SW 1271 (cell line): ENCODE measurements around the gene PCNX2.

ENCODE experiments used
- DNase-seq, 2 experiments: peaks; one replicate each; lab custom pipeline; 2025; lab: John Stamatoyannopoulos, UW

Gene PCNX2

GRCh38 chr1:233295237-233295974 is at the start of gene PCNX2:
Gene PCNX2 (minus strand): TSS chr1:233295725. CDS start chr1:233295478, 247 bp downstream.
- DNase-seq = peak in 1 of 2 experiments; percentile 52

- no peak for DNase-seq
Observed at GRCh38 chr1:233343262-233343661, 47.7 kb upstream of the PCNX2 start.

GRCh38 chr1:233342086-233342485 is 46.6 kb upstream of the PCNX2 start:
- DNase-seq = no peak

DNA sequence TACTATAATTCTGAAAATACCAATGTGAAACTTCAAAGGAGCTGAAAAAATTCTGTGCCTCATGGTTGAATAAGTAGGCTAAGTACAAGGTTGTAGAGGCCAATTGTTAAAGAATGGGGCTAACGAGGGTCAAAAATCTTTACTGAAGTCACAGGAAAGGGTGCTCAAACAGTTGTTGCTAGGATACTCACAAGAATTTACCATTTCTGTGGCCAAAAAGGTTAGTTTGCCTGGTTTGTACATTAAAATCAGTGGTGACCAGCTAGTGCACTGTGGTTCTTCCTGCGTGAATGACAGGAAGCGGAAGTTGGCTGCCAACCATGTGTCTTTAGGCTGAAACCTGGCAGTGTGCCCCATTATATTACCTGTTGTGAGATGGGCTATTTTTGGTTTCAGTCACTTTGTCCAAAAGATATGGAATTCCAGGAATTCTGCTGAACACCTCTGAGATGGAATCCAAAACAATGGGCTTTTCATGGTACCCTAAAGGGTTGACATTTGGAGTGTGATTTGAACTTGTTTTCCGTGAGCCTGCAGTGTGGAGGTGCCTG is 45.5 kb upstream of the PCNX2 start:
- no peak for DNase-seq

- no peak for DNase-seq
Observed at GRCh38 chr1:233340031-233340555, 44.6 kb upstream of the PCNX2 start.

DNA sequence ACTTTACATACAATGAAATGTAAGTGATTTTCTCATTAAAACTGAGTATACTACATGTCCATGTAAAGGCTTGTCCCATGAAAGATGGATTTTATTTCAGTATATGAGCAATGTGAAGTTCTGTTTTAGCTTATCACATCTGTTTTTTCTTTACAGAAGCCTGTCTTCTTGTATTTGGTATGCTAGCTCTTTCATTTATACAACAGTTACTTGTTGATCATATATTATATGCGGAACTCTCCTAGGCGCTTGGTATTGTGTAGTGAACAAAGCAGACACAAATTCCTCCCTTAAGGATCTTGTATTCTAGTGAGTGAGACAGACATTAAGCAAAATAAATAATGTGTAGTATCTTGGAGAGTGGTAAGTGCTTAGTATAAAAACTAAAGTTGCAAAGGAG is 42.6 kb upstream of the PCNX2 start:
- no peak for DNase-seq

- no peak for DNase-seq
Observed at GRCh38 chr1:233337505-233337904, 42.0 kb upstream of the PCNX2 start.

GRCh38 chr1:233336554-233337456 is 41.3 kb upstream of the PCNX2 start:
- DNase-seq = no peak

GRCh38 chr1:233334092-233334491 is 38.6 kb upstream of the PCNX2 start:
- no peak for DNase-seq

DNA sequence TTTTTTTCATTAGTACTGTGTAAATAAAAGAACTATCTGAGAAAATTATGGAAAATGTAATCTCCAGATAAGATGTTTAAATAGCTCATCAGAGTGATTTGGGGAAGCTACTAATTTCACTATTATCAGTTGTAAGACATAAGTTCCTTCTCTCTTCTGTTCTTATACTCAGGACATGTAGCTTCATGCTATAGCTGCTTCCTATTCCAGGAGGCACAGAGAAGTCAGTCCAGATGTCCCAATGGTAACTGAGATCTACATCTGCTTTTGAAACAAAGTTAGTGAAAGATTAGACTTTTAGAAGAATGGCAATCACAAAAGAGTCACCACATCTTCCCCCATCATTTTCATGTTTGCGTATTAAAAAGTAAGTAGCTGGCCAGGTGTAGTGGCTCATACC is 37.6 kb upstream of the PCNX2 start:
- DNase-seq = no peak

DNA sequence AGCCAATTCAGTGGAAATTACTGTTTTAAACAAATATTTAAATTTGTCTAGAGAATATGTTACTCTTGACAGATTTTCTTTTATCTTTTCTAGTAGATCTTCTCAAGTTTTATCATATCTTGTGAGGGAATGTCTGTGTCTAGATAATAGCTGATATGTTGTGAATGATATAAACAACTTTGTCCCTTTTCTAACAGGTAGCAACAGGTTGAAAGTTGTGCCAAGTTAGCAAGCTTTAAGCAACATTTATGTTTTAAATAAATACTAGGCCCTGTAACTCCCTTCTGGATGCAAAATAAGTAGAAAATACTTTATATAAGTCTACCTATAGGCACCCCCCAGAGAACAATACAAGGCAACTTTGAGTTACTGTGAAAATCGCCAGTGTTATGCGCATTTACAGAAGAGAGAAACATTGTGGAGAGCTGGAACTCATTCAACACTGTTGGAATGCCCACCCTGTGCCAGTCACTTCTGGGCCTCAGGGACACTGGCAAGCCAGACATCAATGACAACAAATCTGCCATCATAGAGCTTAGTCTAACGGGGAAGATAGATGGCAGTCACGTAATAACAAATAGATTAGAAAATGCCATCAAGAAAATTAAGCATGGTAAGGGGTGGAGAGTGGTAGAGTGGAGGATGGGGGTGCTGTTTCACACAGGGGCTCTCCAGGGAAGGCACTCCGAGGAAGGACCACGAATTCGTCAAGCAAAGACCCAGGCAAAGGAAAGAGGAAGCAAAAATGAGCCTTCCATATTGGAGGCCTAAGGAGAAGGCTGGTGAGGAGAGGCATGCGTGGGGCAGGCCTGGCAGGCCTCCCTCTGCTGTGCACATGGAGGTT is 36.4 kb upstream of the PCNX2 start:
- DNase-seq = no peak

- no peak for DNase-seq
Observed at GRCh38 chr1:233328142-233328921, 32.8 kb upstream of the PCNX2 start.

DNA sequence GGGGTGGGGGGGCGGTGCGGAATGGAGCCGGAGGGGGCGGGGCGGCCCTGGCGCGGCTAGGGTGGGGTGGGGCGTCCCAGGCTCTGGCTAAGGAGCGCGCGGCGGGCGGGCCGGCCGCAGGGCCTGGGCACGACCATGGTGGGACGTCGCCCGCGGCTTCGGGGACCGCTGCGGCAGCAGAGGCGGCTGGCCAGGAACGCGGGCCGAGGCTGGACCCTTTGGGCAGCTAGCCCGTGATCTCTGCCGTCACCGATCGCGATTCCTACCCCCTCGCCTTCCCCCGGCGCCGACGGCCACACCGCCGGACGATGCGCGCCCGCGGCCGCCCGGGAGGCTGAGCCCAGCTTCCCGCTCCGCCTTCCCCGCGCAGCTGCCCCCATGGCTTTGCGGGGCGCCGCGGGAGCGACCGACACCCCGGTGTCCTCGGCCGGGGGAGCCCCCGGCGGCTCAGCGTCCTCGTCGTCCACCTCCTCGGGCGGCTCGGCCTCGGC is 32.2 kb upstream of the PCNX2 start, which contains the start of gene MAP3K21:
Gene MAP3K21 (plus strand): TSS at position 74 of the 491 bp plus-strand sequence. CDS start 305 bp downstream, at position 379.
- DNase-seq = no peak

DNA sequence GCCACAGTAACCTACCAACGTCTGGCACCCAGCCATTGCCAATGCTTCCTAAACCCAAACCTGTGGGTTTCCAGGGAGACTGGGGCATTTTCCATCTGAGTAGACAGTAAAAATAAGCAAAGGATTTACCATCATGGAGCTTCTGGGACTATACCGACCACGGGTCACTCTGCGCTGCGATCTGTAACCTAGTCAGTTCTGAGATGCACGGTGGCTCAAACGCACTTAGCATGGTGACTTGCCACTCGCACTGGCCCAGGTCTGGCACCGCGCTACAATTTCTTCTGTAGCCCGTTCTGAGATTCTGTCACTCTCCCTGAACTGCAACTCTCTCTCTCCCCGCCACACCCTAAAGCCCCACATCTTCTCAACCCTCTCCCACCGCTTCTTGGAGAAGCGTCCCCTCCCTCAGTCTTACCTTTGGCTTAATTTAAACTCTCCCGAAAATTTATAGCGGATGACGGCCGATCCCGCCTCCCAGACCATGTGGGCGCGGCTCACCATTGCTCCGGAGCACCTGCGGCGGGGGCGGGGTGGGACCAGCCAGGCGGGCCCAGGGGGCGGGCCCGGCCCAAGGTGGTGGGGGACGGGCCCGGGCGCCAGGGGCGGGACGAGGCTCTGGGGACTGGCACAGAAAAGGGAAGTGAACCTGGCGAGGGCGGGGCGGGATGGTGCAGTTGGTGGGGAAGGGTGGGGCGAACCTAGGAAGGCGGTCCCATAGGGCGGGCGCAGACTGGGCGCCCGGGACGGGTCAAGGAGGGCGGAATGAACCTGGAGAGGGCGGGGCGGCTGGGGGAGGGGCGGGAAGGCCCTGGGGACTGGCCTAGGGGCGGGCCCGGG is 31.5 kb upstream of the PCNX2 start:
- peak; percentile 44 to 79 for DNase-seq

DNA sequence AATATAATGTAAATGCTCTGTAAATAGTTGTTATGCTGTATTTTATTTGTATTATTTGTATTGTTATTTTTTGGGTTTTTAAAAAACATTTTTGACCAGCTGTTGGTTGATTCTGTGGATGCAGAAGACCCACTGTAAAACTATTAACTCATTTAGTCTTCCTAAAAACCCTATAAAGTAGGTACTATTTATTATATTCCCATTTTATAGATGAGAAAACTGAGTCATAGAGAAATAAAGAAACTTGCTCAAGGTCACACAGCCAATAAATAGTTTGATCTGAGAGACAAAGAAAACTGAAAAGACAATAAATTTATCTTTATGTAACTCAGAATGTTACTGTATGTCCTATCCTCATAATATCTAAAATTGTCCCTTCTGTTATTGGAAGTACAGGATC is 30.8 kb upstream of the PCNX2 start:
- no peak for DNase-seq

GRCh38 chr1:233323718-233324117 is 28.2 kb upstream of the PCNX2 start:
- no peak for DNase-seq

DNA sequence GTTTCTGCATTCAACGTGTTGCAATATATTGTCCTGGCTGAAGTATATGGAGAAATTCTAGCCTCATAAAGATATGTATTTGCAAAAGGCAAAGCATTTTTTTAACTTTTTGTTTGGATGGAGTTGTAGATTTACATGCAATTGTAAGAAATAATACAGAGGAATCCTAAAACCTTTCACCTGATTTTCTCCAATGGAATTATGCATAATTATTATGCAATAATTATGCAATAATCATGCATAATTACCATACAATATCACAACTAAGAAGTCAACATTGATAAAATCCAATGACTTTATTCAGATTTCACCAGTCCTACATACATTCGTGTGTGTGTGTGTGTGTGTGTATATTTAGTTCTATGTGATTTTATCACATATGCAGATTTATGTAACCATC is 24.5 kb upstream of the PCNX2 start:
- DNase-seq = no peak

- no peak for DNase-seq
Observed at GRCh38 chr1:233319272-233319671, 23.7 kb upstream of the PCNX2 start.

DNA sequence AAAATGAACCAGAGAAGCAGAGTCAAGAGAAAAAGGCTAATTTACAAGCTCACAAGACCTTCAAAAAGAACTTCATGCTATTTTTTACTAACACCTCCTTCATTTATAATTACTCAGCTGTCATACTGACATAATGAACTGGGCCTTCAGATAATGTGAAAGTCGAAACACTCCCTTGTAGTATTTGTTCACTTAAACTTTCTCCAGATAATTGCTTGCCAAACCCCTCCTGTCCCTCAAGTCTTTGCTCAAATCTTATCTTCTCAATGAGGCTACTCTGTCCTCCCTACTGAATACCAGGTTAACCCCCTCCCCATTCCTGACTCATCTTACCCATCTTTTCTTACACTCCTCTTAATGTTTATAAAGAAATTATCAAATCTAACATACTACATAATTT is 20.9 kb upstream of the PCNX2 start:
- DNase-seq = no peak
